Osteocyte (in vitro differentiated cells): ENCODE data around the gene KCNJ1. TPM values are rescaled to one million over a fixed set of nuclear protein-coding genes. Genes with fewer than 3 reads are reported as not detected.

Experiments used
- DNase-seq: peaks from one replicate; pipeline ENCODE4 v3.0.0; 2021; ENCODE audit warnings: mixed read lengths; ENCODE audit not compliant: unreplicated experiment; ENCODE audit errors: extremely low spot score
- H3K27ac Mint-ChIP-seq: one replicate; pipeline ENCODE4 v1.8.0; 2021; ENCODE audit warnings: mild to moderate bottlenecking, mixed read lengths; ENCODE audit not compliant: unreplicated experiment
- H3K27me3 Mint-ChIP-seq: one replicate; pipeline ENCODE4 v1.8.0; 2021; ENCODE audit warnings: mixed read lengths; ENCODE audit not compliant: unreplicated experiment
- H3K36me3 Mint-ChIP-seq: one replicate; pipeline ENCODE4 v1.8.0; 2021; ENCODE audit warnings: mixed read lengths; ENCODE audit not compliant: unreplicated experiment
- H3K4me1 Mint-ChIP-seq: one replicate; pipeline ENCODE4 v1.8.0; 2021; ENCODE audit warnings: mixed read lengths; ENCODE audit not compliant: unreplicated experiment
- H3K4me3 Mint-ChIP-seq: one replicate; pipeline ENCODE4 v1.8.0; 2021; ENCODE audit warnings: mild to moderate bottlenecking, moderate library complexity, mixed read lengths; ENCODE audit not compliant: unreplicated experiment
- H3K9me3 Mint-ChIP-seq: one replicate; pipeline ENCODE4 v1.8.0; 2021; ENCODE audit warnings: mixed read lengths; ENCODE audit not compliant: unreplicated experiment
- long read RNA-seq: library from polyadenylated mRNA; unstranded; transcript quantifications from one replicate; pipeline ENCODE4 v2.0.0, GENCODE V29; 2021
- total RNA-seq: library from RNA; stranded (reverse); gene quantifications from 2 replicates; pipeline ENCODE4 v1.2.1, GENCODE V29; 2021
- TF ChIP-seq, protein P1 (sequence below): fragments of 200-600 bp; sonication (generic); IDR thresholded peaks from 2 replicates; pipeline ENCODE4 v1.5.0; 2021; ENCODE audit warnings: antibody characterized with exemption, mild to moderate bottlenecking, moderate library complexity

The KCNJ1 gene
- not detected in 2 replicates for total RNA-seq
- long read RNA-seq = 0 reads

GRCh38 chr11:128867277-128867676 lies at the start of gene KCNJ1:
Gene KCNJ1, minus strand, starts transcription at chr11:128867296. Its CDS starts 27,053 bp downstream, at chr11:128840243.
- no peak for DNase-seq
- H3K4me3 Mint-ChIP-seq = no peak within 1 kb of the TSS
- TF ChIP-seq, protein P1, sequence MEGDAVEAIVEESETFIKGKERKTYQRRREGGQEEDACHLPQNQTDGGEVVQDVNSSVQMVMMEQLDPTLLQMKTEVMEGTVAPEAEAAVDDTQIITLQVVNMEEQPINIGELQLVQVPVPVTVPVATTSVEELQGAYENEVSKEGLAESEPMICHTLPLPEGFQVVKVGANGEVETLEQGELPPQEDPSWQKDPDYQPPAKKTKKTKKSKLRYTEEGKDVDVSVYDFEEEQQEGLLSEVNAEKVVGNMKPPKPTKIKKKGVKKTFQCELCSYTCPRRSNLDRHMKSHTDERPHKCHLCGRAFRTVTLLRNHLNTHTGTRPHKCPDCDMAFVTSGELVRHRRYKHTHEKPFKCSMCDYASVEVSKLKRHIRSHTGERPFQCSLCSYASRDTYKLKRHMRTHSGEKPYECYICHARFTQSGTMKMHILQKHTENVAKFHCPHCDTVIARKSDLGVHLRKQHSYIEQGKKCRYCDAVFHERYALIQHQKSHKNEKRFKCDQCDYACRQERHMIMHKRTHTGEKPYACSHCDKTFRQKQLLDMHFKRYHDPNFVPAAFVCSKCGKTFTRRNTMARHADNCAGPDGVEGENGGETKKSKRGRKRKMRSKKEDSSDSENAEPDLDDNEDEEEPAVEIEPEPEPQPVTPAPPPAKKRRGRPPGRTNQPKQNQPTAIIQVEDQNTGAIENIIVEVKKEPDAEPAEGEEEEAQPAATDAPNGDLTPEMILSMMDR = no peak
- H3K27ac Mint-ChIP-seq = no peak within 1 kb of the TSS
- H3K27me3 Mint-ChIP-seq = peaks cover 14% of the 10 kb centered on the region
- H3K36me3 Mint-ChIP-seq = no peaks in the 10 kb centered on the region
- no peaks in the 10 kb centered on the region for H3K9me3 Mint-ChIP-seq
- peaks cover 17% of the 10 kb centered on the region for H3K4me1 Mint-ChIP-seq

DNA sequence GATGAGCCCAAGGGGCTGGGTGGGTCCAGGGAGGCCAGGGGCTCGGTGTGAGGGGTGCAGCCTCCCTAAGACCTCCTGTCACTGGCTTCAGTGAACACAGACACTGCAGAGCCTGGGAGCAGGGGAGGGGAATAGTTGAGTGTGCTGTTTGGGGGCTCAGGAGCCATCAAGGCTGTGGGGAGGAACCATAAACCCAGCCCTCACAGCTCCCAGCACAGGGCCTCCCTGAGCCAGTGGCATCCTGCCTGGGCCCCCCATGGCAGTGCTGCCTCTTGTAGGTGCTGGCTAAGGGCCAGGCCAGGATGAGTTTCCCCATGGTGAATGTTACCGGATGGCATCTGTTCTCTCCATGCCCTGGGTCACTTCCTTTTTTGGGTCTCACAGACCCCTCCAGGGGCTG lies 49.6 kb upstream of the KCNJ1 start:
- no peak for DNase-seq
- Mint-ChIP-seq H3K36me3 (no peaks in the 10 kb centered on the region), H3K4me1 (no peaks in the 10 kb centered on the region), H3K9me3 (no peaks in the 10 kb centered on the region), H3K4me3 (no peak overlapping the region), H3K27me3 (peaks cover 50% of the 10 kb centered on the region), H3K27ac (no peak overlapping the region)
- TF ChIP-seq, protein P1 = no peak

DNA sequence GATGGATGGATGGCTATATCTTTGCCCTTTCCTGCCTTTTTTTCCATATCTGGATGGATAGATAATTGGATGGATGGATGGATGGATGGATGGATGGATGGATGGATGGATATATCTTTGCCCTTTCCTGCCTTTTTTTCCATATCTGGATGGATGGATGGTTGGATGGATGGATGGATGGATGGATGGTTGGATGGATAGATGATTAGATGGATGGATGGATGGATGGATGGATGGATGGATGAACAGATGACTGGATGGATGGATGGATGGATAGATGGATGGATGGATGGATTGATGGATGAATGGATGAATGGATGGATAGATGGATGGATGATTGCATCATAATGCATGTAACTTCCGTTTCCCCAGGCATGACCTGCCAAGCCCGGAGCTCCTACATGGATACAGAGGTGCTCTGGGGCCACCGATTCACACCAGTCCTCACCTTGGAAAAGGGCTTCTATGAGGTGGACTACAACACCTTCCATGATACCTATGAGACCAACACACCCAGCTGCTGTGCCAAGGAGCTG lies 49.0 kb upstream of the KCNJ1 start:
- H3K4me1 Mint-ChIP-seq = no peaks in the 10 kb centered on the region
- TF ChIP-seq, protein P1 = no peak
- no peak overlapping the region for H3K27ac Mint-ChIP-seq
- H3K9me3 Mint-ChIP-seq = no peaks in the 10 kb centered on the region
- DNase-seq = no peak
- no peaks in the 10 kb centered on the region for H3K36me3 Mint-ChIP-seq
- peaks cover 49% of the 10 kb centered on the region for H3K27me3 Mint-ChIP-seq
- H3K4me3 Mint-ChIP-seq = no peak overlapping the region

DNA sequence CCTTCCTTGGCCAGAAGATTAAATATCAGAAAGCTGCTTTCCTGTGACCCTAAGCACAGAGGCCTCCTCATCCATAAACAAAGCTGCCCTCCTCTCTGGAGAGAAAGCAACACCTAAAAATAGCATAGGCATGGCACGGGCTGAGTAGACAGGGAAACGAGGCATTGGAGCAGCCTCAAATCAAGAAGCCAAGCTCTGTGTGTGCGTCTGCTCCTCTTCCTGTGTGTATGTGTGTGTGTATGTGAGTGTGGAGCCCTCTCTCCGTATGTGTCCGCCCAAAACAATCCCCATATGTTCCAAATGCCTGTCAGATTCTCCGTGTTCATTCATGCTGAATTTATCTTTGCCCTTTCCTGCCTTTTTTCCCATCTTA lies 48.0 kb upstream of the KCNJ1 start:
- Mint-ChIP-seq H3K4me1 (peaks cover 4% of the 10 kb centered on the region), H3K27ac (no peak overlapping the region), H3K27me3 (peaks cover 40% of the 10 kb centered on the region), H3K9me3 (no peaks in the 10 kb centered on the region), H3K4me3 (no peak overlapping the region), H3K36me3 (no peaks in the 10 kb centered on the region)
- no peak for DNase-seq
- TF ChIP-seq, protein P1 = no peak

- Mint-ChIP-seq H3K27me3 (peaks cover 35% of the 10 kb centered on the region), H3K4me3 (no peak overlapping the region), H3K27ac (no peak overlapping the region), H3K9me3 (no peaks in the 10 kb centered on the region), H3K4me1 (peaks cover 4% of the 10 kb centered on the region), H3K36me3 (no peaks in the 10 kb centered on the region)
- no peak for DNase-seq
- TF ChIP-seq, protein P1 = no peak
Observed at GRCh38 chr11:128914216-128915148, 47.4 kb upstream of the KCNJ1 start.
